GM21423 (cell line): Measurements from ENCODE around the gene EIF3CL.
"Not testable (repeated sequence)": the region's sequence is repeated elsewhere in the genome, so short reads cannot be mapped to it uniquely, and the experiment has no call there.

Source experiments
- ATAC-seq: cut with Tn5 transposase; IDR thresholded peaks from one replicate; pipeline ENCODE4 v1.9.1; 2021; ENCODE audit warnings: mild to moderate bottlenecking, moderate library complexity; ENCODE audit not compliant: unreplicated experiment

The EIF3CL gene

GRCh38 chr16:28403220-28404072 lies at the start of gene EIF3CL:
EIF3CL (minus strand) TSS chr16:28403841; CDS start chr16:28403618, 223 bp downstream.
- peak; percentile 98 for ATAC-seq

GRCh38 chr16:28447081-28447480 lies 43.4 kb upstream of the EIF3CL start:
- not testable (repeated sequence) for ATAC-seq

- ATAC-seq, result not testable (repeated sequence)
Observed at GRCh38 chr16:28446388-28446787, 42.7 kb upstream of the EIF3CL start.

- ATAC-seq, result not testable (repeated sequence)
Observed at GRCh38 chr16:28443943-28444342, 40.3 kb upstream of the EIF3CL start.

- not testable (repeated sequence) for ATAC-seq
Observed at GRCh38 chr16:28438899-28439298, 35.3 kb upstream of the EIF3CL start.

GRCh38 chr16:28435340-28435739 lies 31.7 kb upstream of the EIF3CL start:
- not testable (repeated sequence) for ATAC-seq

GRCh38 chr16:28426060-28426680 lies 22.5 kb upstream of the EIF3CL start:
- ATAC-seq, result peak; percentile 70

GRCh38 chr16:28421071-28421750 lies 17.6 kb upstream of the EIF3CL start:
- not testable (repeated sequence) for ATAC-seq

- ATAC-seq, result not testable (repeated sequence)
Observed at GRCh38 chr16:28417033-28417432, 13.4 kb upstream of the EIF3CL start.

GRCh38 chr16:28414530-28414929 lies 10.9 kb upstream of the EIF3CL start:
- ATAC-seq, result not testable (repeated sequence)

GRCh38 chr16:28413585-28413984 lies 9.9 kb upstream of the EIF3CL start:
- not testable (repeated sequence) for ATAC-seq

GRCh38 chr16:28392054-28392453 lies 11.6 kb downstream of the EIF3CL start:
- ATAC-seq, result not testable (repeated sequence)

GRCh38 chr16:28382177-28382867 lies 21.3 kb downstream of the EIF3CL start:
- not testable (repeated sequence) for ATAC-seq

- not testable (repeated sequence) for ATAC-seq
Observed at GRCh38 chr16:28377822-28378221, 25.8 kb downstream of the EIF3CL start.

- not testable (repeated sequence) for ATAC-seq
Observed at GRCh38 chr16:28377108-28377625, 26.5 kb downstream of the EIF3CL start.

- ATAC-seq, result not testable (repeated sequence)
Observed at GRCh38 chr16:28375115-28375514, 28.5 kb downstream of the EIF3CL start.

GRCh38 chr16:28374281-28374680 lies 29.4 kb downstream of the EIF3CL start:
- ATAC-seq, result not testable (repeated sequence)

GRCh38 chr16:28367926-28368325 lies 35.7 kb downstream of the EIF3CL start:
- not testable (repeated sequence) for ATAC-seq

GRCh38 chr16:28364268-28365173 lies 39.1 kb downstream of the EIF3CL start:
- peak; percentile 92 for ATAC-seq
